OCI-LY7 (cell line): ENCODE results near the gene PATJ.

Source experiments
- CTCF ChIP-seq: fragments of 200-600 bp; sonication (generic); conservative IDR thresholded peaks from 2 replicates; pipeline ENCODE4 v1.5.1; 2014; ENCODE audit warnings: mild to moderate bottlenecking, antibody characterized with exemption, low read length, moderate library complexity, mixed read lengths
- EZH2phosphoT487 ChIP-seq: fragments of 200-600 bp; sonication (generic); IDR thresholded peaks from 2 replicates; pipeline ENCODE4 v1.6.1; 2018; ENCODE audit warnings: low read depth, borderline replicate concordance, mild to moderate bottlenecking, mixed run types, antibody characterized with exemption, low read length, moderate library complexity, mixed read lengths

DNA sequence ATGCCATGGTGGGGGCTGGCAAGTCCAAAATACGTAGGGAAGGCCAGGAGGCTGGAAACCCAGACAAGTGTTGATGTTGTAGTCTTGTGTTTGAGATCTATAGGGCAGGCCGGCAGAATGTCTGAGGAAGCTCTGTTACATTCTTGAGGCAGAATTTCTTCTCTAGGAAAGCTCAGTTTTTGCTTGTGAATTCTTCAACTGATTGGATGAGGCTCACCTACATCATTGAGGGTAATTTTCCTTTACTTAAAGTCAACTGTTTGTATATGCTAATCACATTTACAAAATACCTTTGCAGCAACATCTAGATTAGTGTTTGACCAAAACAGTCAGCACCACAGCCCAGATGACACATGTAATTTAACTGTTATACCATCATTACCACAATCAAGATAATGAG, 37.0 kb downstream of the PATJ start:
- TF ChIP-seq CTCF = no peak
- TF ChIP-seq EZH2phosphoT487 = no peak
